ENCODE data around the gene DYSF. TPM values are rescaled to one million over a fixed set of nuclear protein-coding genes. Genes with fewer than 3 reads are reported as not detected.

Gene DYSF
- total RNA-seq, 4 donors from 2014 or later = 1.7 to 5.0 (median 2.6) TPM

- TF ChIP-seq POLR2A (IDR thresholded peaks at IDR 0.05) = no peak
- TF ChIP-seq POLR2AphosphoS5 (IDR thresholded peaks at IDR 0.05) = no peak
- no peak for TF ChIP-seq CTCF (IDR thresholded peaks at IDR 0.05)
- no peak for TF ChIP-seq EP300 (IDR thresholded peaks at IDR 0.05)
- 70% methylated on average over 15 of the region's 21 CpGs for WGBS
- Histone ChIP-seq H3K36me3 (no peaks in the 10 kb centered on the region), H3K4me3 (no peak overlapping the region), H3K27me3 (no peaks in the 10 kb centered on the region), H3K9me3 (no peaks in the 10 kb centered on the region), H3K27ac (no peak overlapping the region), H3K4me1 (peaks cover 22% of the 10 kb centered on the region)
- peak; percentile 65 to 75 for DNase-seq (ENCODE audit: low spot score in 2 of 2)
Measured at GRCh38 chr2:71700658-71701397, 247.5 kb downstream of the DYSF start.

- peak; percentile 49 to 58 for DNase-seq (ENCODE audit: low spot score in 2 of 2)
- Histone ChIP-seq H3K27ac (no peak overlapping the region), H3K4me3 (no peak overlapping the region), H3K9me3 (no peaks in the 10 kb centered on the region), H3K4me1 (peaks cover 19% of the 10 kb centered on the region), H3K36me3 (no peaks in the 10 kb centered on the region), H3K27me3 (no peaks in the 10 kb centered on the region)
- WGBS = 88% methylated on average over 8 of the region's 15 CpGs
- no peak for TF ChIP-seq POLR2A (IDR thresholded peaks at IDR 0.05)
- TF ChIP-seq POLR2AphosphoS5 (IDR thresholded peaks at IDR 0.05) = no peak
- TF ChIP-seq CTCF (IDR thresholded peaks at IDR 0.05) = no peak
- TF ChIP-seq EP300 (IDR thresholded peaks at IDR 0.05) = no peak
Measured at GRCh38 chr2:71702071-71702970, 249.0 kb downstream of the DYSF start.

GRCh38 chr2:71702971-71703898 lies 249.9 kb downstream of the DYSF start:
- DNase-seq (ENCODE audit: low spot score in 2 of 2) = peak in 1 of 2 donors; percentile 43
- Histone ChIP-seq H3K27me3 (no peaks in the 10 kb centered on the region), H3K27ac (no peak overlapping the region), H3K4me1 (peaks cover 17% of the 10 kb centered on the region), H3K9me3 (no peaks in the 10 kb centered on the region), H3K36me3 (no peaks in the 10 kb centered on the region), H3K4me3 (no peak overlapping the region)
- no peak for TF ChIP-seq POLR2A (IDR thresholded peaks at IDR 0.05)
- TF ChIP-seq EP300 (IDR thresholded peaks at IDR 0.05) = no peak
- 85% methylated on average over 9 of the region's 13 CpGs for WGBS

GRCh38 chr2:71704131-71704561 lies 250.8 kb downstream of the DYSF start:
- H3K27me3 ChIP-seq = no peaks in the 10 kb centered on the region
- H3K27ac ChIP-seq = no peak overlapping the region
- peaks cover 17% of the 10 kb centered on the region for H3K4me1 ChIP-seq
- WGBS = 70% methylated on average over 9 of the region's 9 CpGs
- DNase-seq (ENCODE audit: low spot score in 2 of 2) = peak in 1 of 2 donors; percentile 19
- H3K4me3 ChIP-seq = no peak overlapping the region
- H3K9me3 ChIP-seq = no peaks in the 10 kb centered on the region
- no peak for TF ChIP-seq CTCF (IDR thresholded peaks at IDR 0.05)
- TF ChIP-seq POLR2AphosphoS5 (IDR thresholded peaks at IDR 0.05) = no peak
- no peak for TF ChIP-seq POLR2A (IDR thresholded peaks at IDR 0.05)
- TF ChIP-seq EP300 (IDR thresholded peaks at IDR 0.05) = no peak
- H3K36me3 ChIP-seq = no peaks in the 10 kb centered on the region

- Histone ChIP-seq H3K9me3 (no peaks in the 10 kb centered on the region), H3K27me3 (no peaks in the 10 kb centered on the region), H3K36me3 (no peaks in the 10 kb centered on the region), H3K4me3 (no peak overlapping the region), H3K27ac (no peak overlapping the region), H3K4me1 (peaks cover 17% of the 10 kb centered on the region)
- DNase-seq (ENCODE audit: low spot score in 2 of 2) = peak in 1 of 2 donors; percentile 40
- WGBS = 37% methylated on average over 5 of the region's 5 CpGs
- TF ChIP-seq EP300 (IDR thresholded peaks at IDR 0.05) = no peak
- TF ChIP-seq POLR2A (IDR thresholded peaks at IDR 0.05) = no peak
- TF ChIP-seq CTCF (IDR thresholded peaks at IDR 0.05) = no peak
- TF ChIP-seq POLR2AphosphoS5 (IDR thresholded peaks at IDR 0.05) = no peak
Measured at GRCh38 chr2:71704688-71705087, 251.3 kb downstream of the DYSF start.
